HG03064 (cell line): Measurements from ENCODE around the gene RPTOR.

Experiments
- ATAC-seq: cut with Tn5 transposase; IDR thresholded peaks from one replicate; pipeline ENCODE4 v1.9.1; 2021; ENCODE audit warnings: low read depth; ENCODE audit not compliant: unreplicated experiment

RPTOR gene

GRCh38 chr17:80835816-80836657, 291.4 kb downstream of the RPTOR start:
- no peak for ATAC-seq

DNA sequence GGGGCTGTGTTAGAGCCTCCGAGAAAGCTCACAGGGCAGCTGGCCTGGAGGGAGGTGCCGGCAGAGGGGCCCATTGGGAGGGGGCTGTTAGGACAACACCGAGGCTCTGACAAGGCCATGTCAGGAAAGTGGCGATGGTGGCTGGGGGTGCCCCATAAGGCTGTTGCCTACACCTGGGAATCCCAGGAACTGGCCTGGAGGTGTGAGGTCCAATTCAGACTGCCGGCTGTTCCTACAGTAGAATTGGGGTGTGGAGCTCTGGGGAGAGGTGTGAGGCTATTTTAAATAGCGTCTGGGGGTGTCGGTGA, 292.0 kb downstream of the RPTOR start:
- no peak for ATAC-seq

DNA sequence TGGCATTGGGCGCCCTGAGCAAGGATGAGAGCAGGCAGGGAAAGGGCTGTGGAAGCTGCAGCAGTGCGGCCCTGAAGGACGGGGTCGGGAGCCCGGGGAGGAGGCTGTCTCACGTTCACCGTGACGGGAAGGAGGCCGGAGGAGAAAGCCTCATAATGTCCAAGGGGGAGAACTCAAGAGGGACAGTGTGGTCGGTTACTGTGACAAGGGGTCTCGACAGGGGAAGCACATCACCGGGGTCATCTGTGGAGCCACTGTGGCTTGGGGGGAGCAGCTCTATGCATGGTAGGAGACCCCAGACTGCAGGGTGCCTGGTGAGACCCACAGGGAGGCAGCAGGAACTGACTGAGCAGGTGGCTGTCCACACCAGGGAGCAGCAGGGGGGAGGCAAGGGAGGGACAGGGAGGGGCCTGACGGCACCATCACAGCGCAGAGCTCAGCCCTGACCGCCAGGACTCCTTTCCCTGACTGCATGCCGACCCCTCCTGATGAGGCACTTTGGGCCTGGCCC, 292.4 kb downstream of the RPTOR start:
- ATAC-seq = no peak

GRCh38 chr17:80837711-80838110, 293.1 kb downstream of the RPTOR start:
- ATAC-seq = no peak

GRCh38 chr17:80838311-80839025, 293.8 kb downstream of the RPTOR start:
- ATAC-seq = no peak

- ATAC-seq = no peak
Measured at GRCh38 chr17:80839026-80839345, 294.3 kb downstream of the RPTOR start.

- no peak for ATAC-seq
Measured at GRCh38 chr17:80839511-80839941, 294.9 kb downstream of the RPTOR start.

DNA sequence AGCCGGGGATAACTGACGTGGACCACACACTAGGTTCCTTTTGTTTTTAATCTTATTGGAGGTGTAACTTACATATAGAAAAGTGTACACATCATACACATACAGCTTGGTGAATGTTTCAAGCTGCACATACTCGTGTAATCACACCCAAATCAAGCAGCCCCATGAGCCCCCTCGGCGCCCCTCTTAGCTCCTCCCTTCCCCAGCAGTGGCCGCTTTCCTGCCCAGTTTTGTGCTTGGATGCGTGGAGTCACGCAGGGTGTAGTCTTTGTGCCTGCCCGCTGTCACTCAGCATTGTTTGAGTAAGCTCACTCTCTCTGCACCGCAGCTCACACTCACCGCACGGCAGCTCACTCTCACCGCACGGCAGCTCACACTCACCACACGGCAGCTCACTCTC, 295.3 kb downstream of the RPTOR start:
- ATAC-seq = no peak

DNA sequence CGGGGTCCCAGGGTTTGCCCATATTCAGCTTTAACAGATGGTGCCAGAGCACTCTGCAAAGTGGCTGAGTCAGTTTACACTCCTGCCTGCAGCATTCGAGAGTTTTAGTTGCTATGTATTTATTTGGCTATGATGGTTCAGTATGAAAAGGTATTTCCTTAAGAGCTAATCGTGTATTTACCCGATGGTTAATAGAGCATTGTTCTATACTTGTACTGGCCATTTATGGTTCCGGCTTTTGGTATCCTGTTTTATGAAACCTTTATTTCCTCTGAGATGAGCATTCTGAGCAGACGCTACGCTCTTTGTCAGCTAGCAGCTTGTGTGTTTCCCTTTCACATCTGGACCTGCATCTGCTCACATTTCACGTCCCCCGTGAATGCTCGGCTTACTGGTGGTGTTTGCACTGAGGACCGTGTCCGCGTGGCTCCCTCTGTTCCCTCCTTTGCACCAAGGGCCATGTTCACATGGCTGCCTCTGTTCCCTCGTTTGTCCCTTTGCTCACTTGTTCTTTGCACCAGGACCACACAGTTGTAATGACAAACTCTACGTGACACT, 297.9 kb downstream of the RPTOR start:
- no peak for ATAC-seq

- no peak for ATAC-seq
Measured at GRCh38 chr17:80843741-80844156, 299.1 kb downstream of the RPTOR start.

GRCh38 chr17:80844418-80844990, 299.9 kb downstream of the RPTOR start:
- ATAC-seq = no peak

GRCh38 chr17:80845069-80845862, 300.6 kb downstream of the RPTOR start:
- no peak for ATAC-seq

GRCh38 chr17:80845863-80846671, 301.4 kb downstream of the RPTOR start:
- no peak for ATAC-seq

GRCh38 chr17:80846932-80847331, 302.3 kb downstream of the RPTOR start:
- ATAC-seq = no peak

- ATAC-seq = no peak
Measured at GRCh38 chr17:80847496-80848230, 303.0 kb downstream of the RPTOR start.

DNA sequence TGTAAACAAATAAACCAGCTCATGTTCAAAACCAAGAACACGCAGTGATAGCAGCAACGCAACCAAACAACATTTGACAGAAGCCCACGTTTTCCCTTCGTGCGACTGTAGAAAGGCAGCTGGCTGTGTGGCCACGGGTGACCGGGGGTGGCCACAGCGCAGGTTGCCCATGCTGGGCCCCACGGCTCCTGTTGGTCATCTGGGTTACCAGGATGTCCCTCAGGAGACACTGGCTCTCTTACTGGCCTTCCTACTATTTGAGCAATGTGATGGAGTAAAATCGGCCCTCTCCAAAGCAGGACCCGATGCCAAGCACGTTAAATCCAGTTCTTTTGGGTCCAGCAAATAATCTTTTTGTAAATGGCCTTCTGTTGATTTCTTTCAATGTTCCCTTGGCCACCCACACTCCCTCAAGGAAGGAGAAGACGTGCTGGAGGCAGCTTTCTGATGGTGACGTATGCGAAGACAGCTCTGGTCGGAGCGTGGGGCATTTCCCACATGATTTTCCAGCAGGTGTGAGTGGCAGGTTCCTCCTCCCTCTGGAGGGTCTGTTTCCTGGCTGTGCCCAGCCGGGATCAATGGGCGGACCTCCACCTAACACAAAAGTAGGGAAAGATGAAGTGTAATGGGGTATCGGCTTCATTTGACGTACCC, 303.9 kb downstream of the RPTOR start:
- ATAC-seq = no peak

DNA sequence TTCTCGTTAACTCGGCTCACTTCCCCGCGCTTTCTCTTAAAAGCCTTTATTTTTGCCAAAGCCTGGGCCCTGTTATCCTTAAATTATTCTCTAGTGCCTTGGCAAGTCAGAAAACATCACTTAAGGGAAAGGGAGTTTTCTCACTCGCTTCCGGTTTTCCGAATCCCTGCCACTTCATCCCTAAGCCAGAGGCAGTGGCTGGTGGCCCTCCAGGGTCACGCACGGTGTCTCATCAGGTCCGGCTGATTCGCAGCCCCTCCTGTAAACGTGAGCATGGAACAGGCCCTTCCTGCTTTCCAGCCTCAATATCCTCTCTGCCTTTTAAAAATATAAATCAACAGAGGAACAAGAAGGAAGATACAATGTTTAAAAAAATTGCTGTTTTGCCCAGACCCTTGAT, 304.5 kb downstream of the RPTOR start:
- no peak for ATAC-seq

DNA sequence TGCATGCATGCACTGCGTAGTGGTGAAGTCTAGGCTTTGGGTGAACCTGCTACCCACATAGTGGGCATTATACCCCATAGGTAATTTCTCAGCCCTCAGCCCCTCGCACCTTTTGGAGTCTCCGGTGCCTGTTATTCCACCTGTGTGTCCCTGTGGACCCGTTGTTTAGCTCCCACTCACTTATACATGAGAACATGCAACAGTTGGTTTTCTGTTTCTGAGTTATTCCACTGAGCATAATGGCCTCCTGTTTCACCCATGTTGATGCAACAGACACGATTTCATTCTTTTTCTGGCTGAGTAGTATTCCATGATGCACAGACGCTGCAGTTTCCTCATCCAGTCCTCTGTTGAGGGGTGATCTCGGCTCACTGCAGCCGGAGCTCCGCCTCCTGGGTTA, 305.5 kb downstream of the RPTOR start:
- no peak for ATAC-seq

DNA sequence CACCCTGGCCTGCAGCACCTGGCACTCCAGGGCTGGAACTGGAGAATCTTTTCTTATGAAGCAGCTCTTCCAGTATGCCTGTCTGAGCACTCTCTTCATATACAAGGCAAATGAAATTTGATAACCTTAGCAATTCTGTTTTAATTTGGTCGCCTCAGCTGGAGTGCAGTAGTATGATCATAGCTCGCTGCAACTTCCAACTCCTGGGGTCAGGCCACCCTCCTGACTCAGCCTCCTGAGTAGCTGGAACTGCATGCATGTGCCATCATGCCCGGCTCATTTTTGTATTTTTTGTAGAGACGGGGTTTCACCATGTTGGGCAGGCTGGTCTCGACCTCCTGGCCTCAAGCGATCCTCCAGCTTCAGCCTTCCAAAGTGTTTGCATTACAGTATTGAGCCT, 306.2 kb downstream of the RPTOR start:
- no peak for ATAC-seq
